GM19372 (cell line): ENCODE measurements around the gene VRK1.

Source experiments
- ATAC-seq: cut with Tn5 transposase; IDR thresholded peaks from one replicate; pipeline ENCODE4 v1.9.1; 2021; ENCODE audit warnings: mild to moderate bottlenecking, low read depth, moderate library complexity; ENCODE audit not compliant: unreplicated experiment

The VRK1 gene

DNA sequence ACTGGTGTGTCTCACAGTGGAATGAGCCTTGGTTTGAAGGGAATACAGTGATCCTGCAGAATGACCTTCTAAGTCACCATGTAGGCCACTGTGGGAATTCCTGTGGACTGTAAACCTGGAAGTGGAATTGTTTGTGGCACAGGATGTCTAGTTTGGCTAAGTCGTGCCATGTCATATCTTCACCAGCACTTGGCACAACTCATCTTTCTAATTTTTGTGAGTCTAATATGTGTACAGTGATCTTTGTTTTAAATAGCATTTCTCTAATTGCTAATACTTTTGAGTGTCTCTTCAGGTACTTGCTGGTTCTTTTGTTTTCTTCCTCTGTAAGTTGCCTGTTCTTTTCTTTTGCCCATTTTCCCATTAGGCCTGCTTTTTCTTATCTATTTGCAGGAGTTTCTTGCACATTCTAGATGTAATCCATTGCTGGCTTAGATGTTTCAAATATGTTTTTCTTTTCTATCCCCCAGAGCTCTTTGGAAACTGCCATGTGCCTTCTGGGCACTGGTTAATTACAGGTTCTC is 112.7 kb downstream of the VRK1 start:
- ATAC-seq, result no peak

GRCh38 chr14:96911499-96912149 is 114.4 kb downstream of the VRK1 start:
- ATAC-seq, result no peak

GRCh38 chr14:96914571-96915128 is 117.5 kb downstream of the VRK1 start:
- ATAC-seq, result no peak

DNA sequence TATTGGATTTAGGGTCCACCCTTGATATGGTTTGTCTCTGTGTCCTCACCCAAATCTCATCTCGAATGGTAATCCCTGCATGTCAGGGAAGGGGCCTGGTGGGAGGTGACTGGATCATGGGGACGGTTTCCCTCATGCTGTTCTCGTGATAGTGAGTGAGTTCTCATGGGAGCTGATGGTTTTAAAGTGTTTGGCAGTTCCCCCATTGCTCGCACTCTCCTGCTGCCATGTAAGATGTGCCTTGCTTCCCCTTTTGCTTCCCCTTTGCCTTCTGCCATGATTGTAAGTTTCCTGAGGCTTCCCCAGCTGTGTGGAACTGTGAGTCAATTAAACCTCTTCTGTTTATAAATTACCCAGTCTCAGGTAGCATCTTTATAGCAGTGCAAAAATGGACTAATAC is 118.3 kb downstream of the VRK1 start:
- ATAC-seq, result no peak

DNA sequence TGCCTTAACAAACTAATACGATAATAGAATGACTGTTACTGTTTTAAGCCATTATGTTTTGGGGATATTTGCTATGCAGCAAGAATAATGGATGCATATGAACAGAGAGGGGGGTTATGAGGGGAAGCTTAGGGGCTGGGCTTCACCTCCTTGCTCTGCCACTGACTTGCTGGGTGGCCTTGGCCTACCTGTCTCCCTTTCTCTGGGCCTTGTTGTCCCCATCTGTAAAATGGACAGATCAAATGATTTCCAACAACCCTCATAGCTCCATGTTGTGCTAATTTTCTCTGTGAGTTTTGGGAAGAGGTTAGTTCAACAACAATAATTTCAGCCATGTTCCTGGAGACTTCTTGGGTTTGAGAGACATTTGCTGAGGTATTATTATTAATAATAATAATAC is 119.6 kb downstream of the VRK1 start:
- no peak for ATAC-seq

DNA sequence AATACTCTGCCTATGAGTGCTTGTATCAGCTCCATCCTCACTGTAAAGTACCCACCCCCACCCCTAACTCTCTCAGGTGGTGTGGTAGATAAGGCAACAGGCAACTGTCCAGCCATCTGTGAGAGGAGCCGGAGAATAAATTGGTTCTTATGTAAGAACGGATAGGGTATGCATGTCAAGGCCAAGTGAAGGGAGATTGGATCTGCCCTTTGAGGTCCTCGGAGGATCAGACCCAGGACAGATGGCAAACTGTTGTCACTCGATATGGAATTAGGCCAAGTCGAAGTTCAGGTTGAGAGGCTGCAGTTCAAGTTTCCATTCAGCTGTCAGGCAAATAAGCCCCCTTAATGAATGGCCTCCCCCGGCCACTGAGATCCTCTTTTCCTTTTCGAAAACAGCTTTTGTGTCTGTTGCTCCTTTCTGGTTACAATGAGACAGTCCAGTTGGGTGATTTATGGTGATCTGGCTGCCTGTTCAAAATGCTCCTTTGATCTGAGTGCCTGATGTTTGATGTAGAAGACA is 120.3 kb downstream of the VRK1 start:
- no peak for ATAC-seq

GRCh38 chr14:96920023-96920422 is 122.8 kb downstream of the VRK1 start:
- no peak for ATAC-seq

GRCh38 chr14:96920820-96921219 is 123.6 kb downstream of the VRK1 start:
- no peak for ATAC-seq

DNA sequence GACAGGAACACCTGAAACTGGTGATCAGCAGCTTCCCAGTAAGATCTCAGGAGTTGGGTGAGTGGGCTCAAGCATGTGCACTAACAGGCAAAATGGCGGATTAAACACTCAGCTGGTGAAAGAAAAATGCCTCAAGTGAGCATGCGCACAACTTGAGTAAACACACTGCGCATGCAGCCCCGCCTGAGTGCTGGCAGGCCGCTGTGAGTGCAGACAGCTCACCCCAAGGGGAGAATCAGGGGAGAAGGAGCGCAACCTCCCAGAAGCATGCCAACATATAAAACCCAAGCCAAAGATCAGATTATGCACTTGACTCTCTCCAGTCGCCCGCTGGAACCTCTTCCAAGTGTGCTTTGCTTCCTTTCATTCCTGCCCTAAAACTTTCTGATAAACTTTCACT is 125.8 kb downstream of the VRK1 start:
- no peak for ATAC-seq

GRCh38 chr14:96925422-96925821 is 128.2 kb downstream of the VRK1 start:
- ATAC-seq, result no peak

GRCh38 chr14:96926001-96926400 is 128.8 kb downstream of the VRK1 start:
- ATAC-seq, result no peak

DNA sequence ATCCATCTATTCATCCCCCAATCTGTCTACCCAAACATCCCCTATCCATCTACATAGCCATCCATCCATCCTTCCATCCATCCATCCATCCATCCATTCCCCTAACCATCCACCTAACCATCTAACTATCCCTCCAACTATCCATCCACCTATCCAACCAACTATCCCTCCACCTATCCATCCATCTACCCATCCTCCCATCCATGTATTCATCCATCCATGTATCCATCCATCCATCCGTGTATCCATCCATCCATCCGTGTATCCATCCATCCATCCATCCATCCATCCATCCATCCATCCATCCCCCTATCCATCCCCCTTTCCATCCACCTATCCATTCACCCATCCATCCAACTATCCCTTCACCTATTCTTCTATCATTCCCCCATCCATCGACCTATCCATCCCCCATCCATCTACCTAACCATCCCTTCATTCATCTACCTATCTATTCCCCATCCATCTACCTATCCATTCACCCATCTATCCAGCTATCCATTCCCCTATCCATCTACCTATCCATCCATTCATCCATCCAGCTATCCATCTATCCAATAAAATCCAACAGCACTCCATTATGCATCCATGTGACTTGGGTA is 131.7 kb downstream of the VRK1 start:
- ATAC-seq, result no peak

GRCh38 chr14:96929950-96930349 is 132.8 kb downstream of the VRK1 start:
- ATAC-seq, result no peak

DNA sequence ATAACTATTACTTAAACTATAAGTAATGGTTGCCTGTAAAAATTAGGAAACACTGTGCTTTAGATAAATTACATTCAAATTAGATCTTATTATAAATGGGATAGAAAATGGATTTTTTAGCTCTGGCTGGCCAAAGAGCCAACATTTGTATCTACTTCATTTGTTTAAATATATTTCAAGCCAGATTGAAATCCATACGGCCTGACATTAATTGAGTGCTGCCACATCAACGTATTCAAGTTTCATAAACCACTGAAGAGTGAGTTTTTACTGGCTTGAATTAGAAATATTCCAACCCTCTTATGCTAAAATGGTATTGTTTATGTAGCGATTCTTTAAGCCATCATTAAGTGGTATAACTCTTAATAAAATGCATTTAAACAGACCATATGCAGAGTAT is 133.3 kb downstream of the VRK1 start:
- no peak for ATAC-seq
